ENCODE data around the gene FOXL3.

The FOXL3 gene

GRCh38 chr7:304574-305409 lies 14.8 kb downstream of the FOXL3 start:
- DNase-seq: no peak

- DNase-seq: no peak
Measured at GRCh38 chr7:305410-306151, 15.6 kb downstream of the FOXL3 start.

GRCh38 chr7:307970-308369 lies 18.0 kb downstream of the FOXL3 start:
- no peak for DNase-seq

GRCh38 chr7:309586-310228 lies 19.7 kb downstream of the FOXL3 start:
- DNase-seq: no peak

GRCh38 chr7:311131-311680 lies 21.2 kb downstream of the FOXL3 start:
- DNase-seq: no peak

GRCh38 chr7:311796-312195 lies 21.8 kb downstream of the FOXL3 start:
- no peak for DNase-seq

GRCh38 chr7:312424-312823 lies 22.5 kb downstream of the FOXL3 start:
- DNase-seq: no peak

GRCh38 chr7:314853-315252 lies 24.9 kb downstream of the FOXL3 start:
- DNase-seq: no peak

GRCh38 chr7:315516-316265 lies 25.7 kb downstream of the FOXL3 start:
- DNase-seq: no peak

- DNase-seq: no peak
Measured at GRCh38 chr7:317643-318405, 27.9 kb downstream of the FOXL3 start.

GRCh38 chr7:318476-318875 lies 28.5 kb downstream of the FOXL3 start:
- DNase-seq: no peak

- no peak for DNase-seq
Measured at GRCh38 chr7:318878-319661, 29.1 kb downstream of the FOXL3 start.

- DNase-seq: no peak
Measured at GRCh38 chr7:320297-320696, 30.3 kb downstream of the FOXL3 start.

- DNase-seq: peak; percentile 78
Measured at GRCh38 chr7:322111-322671, 32.2 kb downstream of the FOXL3 start.

GRCh38 chr7:322708-323111 lies 32.7 kb downstream of the FOXL3 start:
- DNase-seq: no peak

- DNase-seq: no peak
Measured at GRCh38 chr7:323410-323809, 33.4 kb downstream of the FOXL3 start.

- DNase-seq: no peak
Measured at GRCh38 chr7:324011-324410, 34.0 kb downstream of the FOXL3 start.

- DNase-seq: no peak
Measured at GRCh38 chr7:325051-325798, 35.3 kb downstream of the FOXL3 start.

- no peak for DNase-seq
Measured at GRCh38 chr7:325811-326210, 35.8 kb downstream of the FOXL3 start.

- no peak for DNase-seq
Measured at GRCh38 chr7:326273-326672, 36.3 kb downstream of the FOXL3 start.
